Liver (tissue), 3 donors: ENCODE results near the gene MYL12B.

Experiments
- EGR1 ChIP-seq, 2 donors: IDR thresholded peaks; 2 replicates each; pipeline ENCODE4 v1.6.1; 2016 to 2018; ENCODE audit warnings: antibody characterized with exemption in 2 of 2, low read depth in 2 of 2
- GABPA ChIP-seq, 2 donors: IDR thresholded peaks in 1 of 2; conservative IDR thresholded peaks in 1 of 2; 2 replicates each; pipeline ENCODE4 v1.6.1; 2016; ENCODE audit warnings: antibody characterized with exemption in 2 of 2, mild to moderate bottlenecking in 1 of 2, moderate library complexity in 1 of 2
- JUND ChIP-seq, 2 donors: IDR thresholded peaks; 2 replicates each; pipeline ENCODE4 v1.6.1; 2016; ENCODE audit warnings: antibody characterized with exemption in 2 of 2
- NR2F2 ChIP-seq: IDR thresholded peaks from 2 replicates; pipeline ENCODE4 v1.6.1; 2016; ENCODE audit warnings: antibody characterized with exemption
- RAD21 ChIP-seq, 2 donors: IDR thresholded peaks; 2 replicates each; pipeline ENCODE4 v1.6.1; 2016; ENCODE audit warnings: antibody characterized with exemption in 2 of 2, mild to moderate bottlenecking in 2 of 2
- RXRA ChIP-seq, 2 donors: IDR thresholded peaks; 2 replicates each; pipeline ENCODE4 v1.6.1; 2017 to 2018; ENCODE audit warnings: antibody characterized with exemption in 2 of 2, mild to moderate bottlenecking in 1 of 2
- SP1 ChIP-seq: IDR thresholded peaks from 2 replicates; pipeline ENCODE4 v1.6.1; 2018; ENCODE audit warnings: antibody characterized with exemption, mild to moderate bottlenecking
- TAF1 ChIP-seq: conservative IDR thresholded peaks from 2 replicates; pipeline ENCODE4 v1.6.1; 2016; ENCODE audit warnings: antibody characterized with exemption, mild to moderate bottlenecking
- TF ChIP-seq, protein P1 (sequence below): fragments of 150-350 bp; IDR thresholded peaks from 2 replicates; pipeline ENCODE4 v1.5.1; 2017; ENCODE audit warnings: improper control_type of control experiment, low read depth, low read length; ENCODE audit not compliant: missing input control
- TF ChIP-seq, protein P2 (sequence below): IDR thresholded peaks from 2 replicates; pipeline ENCODE4 v1.6.1; 2016; ENCODE audit warnings: antibody characterized with exemption, mild to moderate bottlenecking
- TF ChIP-seq, protein P3 (sequence below): IDR thresholded peaks from 2 replicates; pipeline ENCODE4 v1.6.1; 2016; ENCODE audit warnings: antibody characterized with exemption
- donor health status: healthy.
- donor health status: healthy.

- TF ChIP-seq, protein P1, sequence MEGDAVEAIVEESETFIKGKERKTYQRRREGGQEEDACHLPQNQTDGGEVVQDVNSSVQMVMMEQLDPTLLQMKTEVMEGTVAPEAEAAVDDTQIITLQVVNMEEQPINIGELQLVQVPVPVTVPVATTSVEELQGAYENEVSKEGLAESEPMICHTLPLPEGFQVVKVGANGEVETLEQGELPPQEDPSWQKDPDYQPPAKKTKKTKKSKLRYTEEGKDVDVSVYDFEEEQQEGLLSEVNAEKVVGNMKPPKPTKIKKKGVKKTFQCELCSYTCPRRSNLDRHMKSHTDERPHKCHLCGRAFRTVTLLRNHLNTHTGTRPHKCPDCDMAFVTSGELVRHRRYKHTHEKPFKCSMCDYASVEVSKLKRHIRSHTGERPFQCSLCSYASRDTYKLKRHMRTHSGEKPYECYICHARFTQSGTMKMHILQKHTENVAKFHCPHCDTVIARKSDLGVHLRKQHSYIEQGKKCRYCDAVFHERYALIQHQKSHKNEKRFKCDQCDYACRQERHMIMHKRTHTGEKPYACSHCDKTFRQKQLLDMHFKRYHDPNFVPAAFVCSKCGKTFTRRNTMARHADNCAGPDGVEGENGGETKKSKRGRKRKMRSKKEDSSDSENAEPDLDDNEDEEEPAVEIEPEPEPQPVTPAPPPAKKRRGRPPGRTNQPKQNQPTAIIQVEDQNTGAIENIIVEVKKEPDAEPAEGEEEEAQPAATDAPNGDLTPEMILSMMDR, result no peak
- TF ChIP-seq JUND (IDR thresholded peaks at IDR 0.05), result no peak
- TF ChIP-seq TAF1, result no peak
- TF ChIP-seq NR2F2, result no peak
- no peak for TF ChIP-seq SP1
- TF ChIP-seq GABPA (IDR thresholded peaks at IDR 0.05 in 1 of 2, conservative IDR thresholded peaks at IDR 0.05 in 1 of 2), result no peak
- TF ChIP-seq RXRA (IDR thresholded peaks at IDR 0.05), result no peak
- TF ChIP-seq, protein P2, sequence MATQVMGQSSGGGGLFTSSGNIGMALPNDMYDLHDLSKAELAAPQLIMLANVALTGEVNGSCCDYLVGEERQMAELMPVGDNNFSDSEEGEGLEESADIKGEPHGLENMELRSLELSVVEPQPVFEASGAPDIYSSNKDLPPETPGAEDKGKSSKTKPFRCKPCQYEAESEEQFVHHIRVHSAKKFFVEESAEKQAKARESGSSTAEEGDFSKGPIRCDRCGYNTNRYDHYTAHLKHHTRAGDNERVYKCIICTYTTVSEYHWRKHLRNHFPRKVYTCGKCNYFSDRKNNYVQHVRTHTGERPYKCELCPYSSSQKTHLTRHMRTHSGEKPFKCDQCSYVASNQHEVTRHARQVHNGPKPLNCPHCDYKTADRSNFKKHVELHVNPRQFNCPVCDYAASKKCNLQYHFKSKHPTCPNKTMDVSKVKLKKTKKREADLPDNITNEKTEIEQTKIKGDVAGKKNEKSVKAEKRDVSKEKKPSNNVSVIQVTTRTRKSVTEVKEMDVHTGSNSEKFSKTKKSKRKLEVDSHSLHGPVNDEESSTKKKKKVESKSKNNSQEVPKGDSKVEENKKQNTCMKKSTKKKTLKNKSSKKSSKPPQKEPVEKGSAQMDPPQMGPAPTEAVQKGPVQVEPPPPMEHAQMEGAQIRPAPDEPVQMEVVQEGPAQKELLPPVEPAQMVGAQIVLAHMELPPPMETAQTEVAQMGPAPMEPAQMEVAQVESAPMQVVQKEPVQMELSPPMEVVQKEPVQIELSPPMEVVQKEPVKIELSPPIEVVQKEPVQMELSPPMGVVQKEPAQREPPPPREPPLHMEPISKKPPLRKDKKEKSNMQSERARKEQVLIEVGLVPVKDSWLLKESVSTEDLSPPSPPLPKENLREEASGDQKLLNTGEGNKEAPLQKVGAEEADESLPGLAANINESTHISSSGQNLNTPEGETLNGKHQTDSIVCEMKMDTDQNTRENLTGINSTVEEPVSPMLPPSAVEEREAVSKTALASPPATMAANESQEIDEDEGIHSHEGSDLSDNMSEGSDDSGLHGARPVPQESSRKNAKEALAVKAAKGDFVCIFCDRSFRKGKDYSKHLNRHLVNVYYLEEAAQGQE, result no peak
- TF ChIP-seq EGR1 (IDR thresholded peaks at IDR 0.05; ENCODE audit: low read depth in 2 of 2), result no peak
- TF ChIP-seq RAD21 (IDR thresholded peaks at IDR 0.05), result no peak
- TF ChIP-seq, protein P3, sequence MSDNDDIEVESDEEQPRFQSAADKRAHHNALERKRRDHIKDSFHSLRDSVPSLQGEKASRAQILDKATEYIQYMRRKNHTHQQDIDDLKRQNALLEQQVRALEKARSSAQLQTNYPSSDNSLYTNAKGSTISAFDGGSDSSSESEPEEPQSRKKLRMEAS, result no peak
These were observed 22.6 kb downstream of the MYL12B start for GRCh38 chr18:3284501-3284900.
